Activated T-cell treated with anti-CD3 and anti-CD28 coated beads for 1 hour (primary cell): ENCODE measurements around the gene GNPNAT1.
A peak's percentile ranks its signal among the peaks of the same experiment; 100 is the strongest.
"Not testable (repeated sequence)": the region's sequence is repeated elsewhere in the genome, so short reads cannot be mapped to it uniquely, and the experiment has no call there.

ENCODE experiments used
- DNase-seq: peaks from one replicate; pipeline ENCODE4 v3.0.0-alpha.2; 2020; ENCODE audit warnings: low read depth

GNPNAT1 gene

DNA sequence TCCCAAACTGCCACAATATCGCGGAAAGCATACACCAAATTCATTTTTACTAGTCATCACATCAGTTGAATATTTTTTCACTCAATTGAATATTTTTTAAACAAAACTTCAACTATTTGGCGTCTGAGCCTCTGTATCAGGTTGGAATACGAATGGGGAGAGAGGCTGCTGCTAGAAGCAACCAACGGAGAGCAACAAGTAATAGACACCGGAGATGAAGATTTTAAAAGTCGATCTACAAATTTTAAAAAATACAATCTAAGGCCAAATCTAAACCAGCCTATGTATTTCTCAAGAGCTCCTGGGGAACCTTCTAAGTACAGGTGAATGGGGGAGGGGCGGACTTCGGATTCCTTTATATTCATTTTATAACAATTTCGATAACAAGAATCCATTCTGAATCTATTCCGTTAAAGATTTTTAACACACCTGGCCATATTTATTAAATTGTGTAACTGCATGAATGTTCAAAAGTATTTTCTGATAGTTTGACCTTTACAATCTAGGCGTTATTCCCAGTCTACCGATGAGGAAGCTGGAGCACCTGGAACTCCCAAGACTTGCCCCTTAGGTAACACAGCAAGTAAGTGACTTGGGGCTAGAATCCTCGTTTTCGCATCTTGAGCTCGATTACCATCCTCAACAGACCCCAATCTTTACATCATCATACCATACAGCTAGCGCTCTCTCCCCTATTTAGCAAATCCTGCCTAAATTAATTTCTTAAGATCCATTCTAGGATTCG lies 1.2 kb downstream of the GNPNAT1 start:
- DNase-seq: no peak

DNA sequence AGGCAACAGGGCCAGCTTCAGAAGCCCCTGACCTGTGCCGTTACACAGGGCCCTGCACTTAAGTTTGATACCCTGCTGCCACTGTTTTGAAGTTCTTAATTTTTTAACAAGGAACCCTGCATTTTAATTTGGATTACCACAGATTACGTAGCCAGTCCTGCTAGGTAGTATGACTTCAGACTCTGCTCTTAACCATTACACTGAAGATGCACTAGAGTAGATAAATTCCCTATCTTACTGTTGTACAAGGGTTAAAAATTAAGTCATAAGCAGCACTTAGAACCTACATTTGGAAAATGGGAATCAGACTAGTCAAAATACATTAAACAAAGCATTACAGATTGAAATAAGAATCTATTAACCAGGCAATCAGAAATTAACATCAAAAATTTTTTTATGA lies 2.3 kb downstream of the GNPNAT1 start:
- no peak for DNase-seq

DNA sequence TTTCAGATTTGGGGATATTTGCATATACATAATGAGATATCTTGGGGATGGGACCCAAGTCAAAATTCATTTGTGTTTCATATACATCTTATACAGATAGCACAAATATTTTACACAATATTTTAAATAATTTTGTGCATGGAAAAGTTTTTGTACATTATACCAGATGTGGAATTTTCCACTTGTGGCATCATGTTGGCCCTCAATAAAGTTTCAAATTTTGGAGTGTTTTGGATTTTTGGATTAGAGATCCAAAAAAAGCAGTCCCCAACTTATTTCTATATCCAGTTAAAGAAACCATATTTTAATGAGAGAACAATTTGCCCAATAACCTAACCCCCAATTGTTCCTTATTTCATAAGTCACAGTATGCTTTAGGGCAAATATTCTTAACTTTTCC lies 4.5 kb downstream of the GNPNAT1 start:
- no peak for DNase-seq

DNA sequence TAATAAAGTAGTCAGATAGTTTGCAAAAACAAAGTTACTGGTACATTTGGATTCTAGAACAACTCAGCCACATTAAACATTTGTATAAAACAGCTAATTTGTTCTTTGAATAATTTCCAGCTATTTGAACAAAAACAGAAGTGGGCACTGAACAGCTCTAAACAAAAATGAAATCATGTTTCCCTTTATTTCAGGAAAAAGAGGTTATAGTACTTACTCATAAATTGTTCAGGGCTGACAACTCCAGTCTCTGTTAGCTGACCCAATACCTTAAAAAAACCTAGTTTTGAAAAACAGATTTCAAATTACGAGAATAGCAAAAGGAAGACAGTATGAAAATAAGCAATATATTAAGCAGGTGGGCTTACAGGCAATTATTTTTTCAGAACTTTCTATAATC lies 8.2 kb downstream of the GNPNAT1 start:
- no peak for DNase-seq

DNA sequence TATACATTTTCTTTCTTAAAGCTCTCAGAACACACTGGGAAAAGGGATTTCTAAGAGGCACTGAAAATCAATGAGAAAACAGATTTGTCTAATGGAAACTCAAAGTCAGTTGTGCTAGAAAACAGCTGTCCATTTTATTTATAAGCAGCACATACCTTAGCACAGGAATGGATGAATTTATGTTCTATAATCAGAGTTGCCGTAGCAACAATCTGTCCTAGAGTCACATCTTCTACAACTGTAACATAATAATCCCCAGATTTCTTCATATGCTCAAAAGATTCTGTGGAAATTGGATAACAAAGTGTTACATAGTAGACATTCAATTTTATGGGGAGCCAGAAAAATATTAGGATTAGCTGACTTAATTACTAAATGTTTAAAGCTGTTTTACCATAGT lies 9.8 kb downstream of the GNPNAT1 start:
- DNase-seq: no peak

DNA sequence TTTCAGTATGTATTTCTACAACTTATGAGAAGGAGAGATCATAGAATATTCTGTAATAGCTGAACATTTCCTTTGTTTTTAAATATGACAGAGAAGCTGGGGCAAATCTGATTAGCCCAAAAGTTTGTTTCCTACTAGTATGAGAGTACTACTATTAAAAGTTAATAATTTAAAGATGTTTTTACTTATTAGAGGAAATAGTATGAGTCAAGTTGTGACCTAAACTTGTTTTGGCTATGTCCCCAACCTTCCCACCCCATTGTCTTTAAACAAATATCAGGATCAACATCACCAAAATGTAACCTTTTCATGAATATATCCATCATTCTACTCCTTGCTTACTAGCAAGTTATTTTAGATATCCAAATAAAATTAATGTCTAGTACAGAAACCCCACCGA lies 10.5 kb downstream of the GNPNAT1 start:
- no peak for DNase-seq

DNA sequence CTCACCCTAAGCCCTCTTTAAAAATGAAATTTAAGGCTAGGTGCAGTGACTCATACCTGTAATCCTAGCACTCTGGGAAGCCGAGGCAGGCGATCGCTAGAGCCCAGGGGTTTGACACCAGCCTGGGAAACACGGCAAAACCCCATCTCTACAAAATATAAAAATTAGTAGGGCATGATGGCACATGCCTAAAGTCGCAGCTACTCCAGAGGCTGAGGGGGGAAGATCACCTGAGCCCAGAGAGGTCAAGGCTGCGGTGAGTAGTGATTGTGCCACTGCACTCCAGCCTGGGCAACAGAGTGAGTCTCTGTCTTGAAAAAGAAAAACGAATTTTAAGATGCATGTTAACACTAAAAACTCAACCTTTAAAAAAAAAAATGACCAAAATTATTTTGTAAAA lies 12.7 kb downstream of the GNPNAT1 start:
- no peak for DNase-seq

DNA sequence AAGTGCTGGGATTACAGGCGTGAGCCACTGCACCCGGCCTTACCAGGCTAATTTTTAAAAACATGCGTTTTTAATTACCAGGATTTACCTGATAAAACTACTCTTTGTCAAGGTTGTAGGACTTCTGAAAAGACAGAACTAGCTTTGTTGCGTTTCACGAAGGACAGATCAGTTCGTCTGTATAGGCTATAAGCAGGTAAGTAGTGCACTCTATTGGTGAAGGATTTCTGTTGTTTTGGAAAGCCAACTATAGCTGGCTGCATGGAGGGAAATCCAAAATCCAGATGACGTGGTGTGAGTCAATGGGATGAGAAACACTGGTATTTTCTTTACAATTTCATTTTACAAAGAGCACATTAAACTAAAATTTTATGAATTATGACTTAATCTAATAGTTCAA lies 14.6 kb downstream of the GNPNAT1 start:
- no peak for DNase-seq

DNA sequence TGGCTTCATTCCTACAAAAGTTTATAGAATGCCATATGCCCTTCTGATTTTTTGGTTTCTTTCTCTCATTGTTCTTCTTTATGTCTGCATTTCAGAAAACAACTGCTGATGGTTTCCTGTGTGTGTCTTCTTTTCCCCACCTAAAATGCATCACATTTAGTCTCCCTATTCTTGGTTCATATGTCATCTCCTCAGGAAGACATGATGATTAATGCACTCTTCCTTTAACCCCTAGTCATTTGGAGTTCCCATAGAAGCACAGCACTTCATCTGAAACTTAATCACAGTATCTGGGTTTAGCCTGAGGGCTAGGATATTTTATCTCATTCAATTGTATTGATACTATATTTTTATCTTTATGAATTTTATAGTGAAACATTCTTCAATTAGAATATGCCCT lies 21.5 kb downstream of the GNPNAT1 start:
- no peak for DNase-seq

DNA sequence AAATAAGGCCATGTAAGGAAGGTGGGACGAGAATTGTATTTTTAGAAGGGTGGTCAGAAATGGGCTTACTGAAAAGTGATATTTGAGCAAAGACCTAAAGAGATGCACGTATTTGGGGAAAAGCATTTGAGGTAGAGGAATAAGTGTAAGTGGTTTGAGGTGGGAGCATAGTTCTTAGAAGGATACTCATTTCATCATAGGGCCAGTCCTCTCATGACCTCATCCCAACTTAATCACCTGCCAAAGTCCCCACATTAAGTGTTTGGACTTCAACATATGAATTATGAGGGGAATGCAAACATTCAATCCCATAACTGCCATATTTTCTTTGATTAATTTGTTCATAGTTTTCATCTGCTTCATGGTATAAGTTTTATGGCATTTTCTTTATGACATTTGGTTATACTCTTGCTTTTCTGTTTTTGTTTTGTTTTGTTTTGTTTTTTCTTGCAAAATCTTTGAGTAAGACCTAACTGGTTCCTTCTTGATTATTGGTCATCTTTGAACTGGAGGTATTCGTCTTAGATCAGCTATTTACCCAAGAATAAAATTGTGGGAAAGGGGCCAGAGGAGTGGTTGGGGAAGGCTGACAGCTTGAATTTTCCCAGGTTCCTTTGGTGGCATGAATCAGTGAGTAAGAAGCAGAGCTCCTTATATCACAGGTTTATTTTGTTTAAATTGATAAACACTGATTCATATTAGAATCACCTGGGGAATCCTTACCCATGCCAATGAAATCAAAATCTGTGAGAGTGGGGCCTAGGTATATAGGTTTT lies 24.2 kb downstream of the GNPNAT1 start:
- no peak for DNase-seq

DNA sequence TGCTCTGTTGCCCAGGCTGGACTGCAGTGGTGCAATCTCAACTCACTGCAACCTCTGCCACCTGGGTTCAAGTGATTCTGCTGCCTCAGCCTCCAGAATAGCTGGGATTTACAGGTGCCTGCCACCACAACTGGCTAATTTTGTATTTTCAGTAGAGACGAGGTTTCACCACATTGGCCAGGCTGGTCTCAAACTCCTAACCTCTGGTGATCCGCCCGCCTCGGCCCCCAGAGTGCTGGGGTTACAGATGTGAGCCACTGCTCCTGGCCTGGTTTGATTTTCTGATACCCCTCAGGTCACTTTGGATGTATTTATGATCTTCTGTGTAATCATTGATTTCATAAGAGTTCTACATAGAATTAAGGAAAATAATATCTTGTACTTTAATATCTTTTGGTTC lies 28.5 kb downstream of the GNPNAT1 start:
- not testable (repeated sequence) for DNase-seq

DNA sequence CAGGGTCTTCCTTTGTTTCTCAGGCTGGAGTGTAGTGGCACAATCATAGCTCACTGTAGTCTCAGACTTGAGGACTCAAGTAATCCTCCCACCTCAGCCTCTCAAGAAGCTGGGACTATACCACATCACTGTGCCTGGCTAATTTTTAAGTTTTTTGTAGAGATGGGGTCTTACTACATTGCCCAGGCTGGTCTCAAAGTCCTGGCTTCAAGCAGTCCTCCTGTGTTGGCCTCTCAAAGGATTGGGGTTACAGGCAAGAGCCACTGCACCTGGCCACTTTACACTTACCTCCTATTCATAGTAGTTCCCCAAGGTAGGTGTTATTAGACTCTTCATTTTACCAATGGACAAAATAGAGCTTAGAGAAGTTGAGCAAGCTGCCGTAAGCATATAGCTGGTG lies 32.3 kb downstream of the GNPNAT1 start:
- DNase-seq: no peak

DNA sequence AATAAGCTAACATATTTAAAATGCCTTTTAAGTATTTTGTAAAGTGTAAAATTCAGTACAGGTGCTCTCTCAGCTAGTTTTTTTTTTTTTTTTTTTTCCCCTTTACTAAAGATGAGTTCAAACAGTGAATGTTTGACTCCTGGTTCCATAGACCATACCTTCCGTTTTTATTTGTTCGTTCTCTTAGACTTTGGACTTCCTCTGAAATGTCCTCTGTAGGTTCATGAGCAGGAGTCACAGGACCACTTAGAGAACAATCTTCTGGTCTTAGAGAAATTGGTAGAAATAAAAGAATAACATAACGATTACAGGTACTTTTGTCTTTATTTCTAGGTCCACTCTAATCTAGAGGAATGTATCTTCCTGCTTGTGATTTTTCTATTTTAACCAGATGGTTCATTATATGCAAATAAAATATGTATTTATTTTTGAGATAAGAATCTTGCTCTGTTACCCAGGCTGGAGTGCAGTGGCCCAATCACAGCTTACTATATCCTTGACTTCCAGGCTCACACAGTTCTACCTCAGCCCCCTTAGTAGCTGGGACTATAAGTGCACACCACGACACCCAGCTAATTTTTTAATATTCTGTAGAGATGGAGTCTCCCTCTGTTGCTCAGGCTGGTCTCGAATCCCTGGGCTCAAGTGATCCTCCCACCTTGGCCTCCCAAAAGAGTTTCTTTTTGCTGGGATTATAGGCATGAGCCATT lies 35.6 kb downstream of the GNPNAT1 start:
- DNase-seq: no peak

DNA sequence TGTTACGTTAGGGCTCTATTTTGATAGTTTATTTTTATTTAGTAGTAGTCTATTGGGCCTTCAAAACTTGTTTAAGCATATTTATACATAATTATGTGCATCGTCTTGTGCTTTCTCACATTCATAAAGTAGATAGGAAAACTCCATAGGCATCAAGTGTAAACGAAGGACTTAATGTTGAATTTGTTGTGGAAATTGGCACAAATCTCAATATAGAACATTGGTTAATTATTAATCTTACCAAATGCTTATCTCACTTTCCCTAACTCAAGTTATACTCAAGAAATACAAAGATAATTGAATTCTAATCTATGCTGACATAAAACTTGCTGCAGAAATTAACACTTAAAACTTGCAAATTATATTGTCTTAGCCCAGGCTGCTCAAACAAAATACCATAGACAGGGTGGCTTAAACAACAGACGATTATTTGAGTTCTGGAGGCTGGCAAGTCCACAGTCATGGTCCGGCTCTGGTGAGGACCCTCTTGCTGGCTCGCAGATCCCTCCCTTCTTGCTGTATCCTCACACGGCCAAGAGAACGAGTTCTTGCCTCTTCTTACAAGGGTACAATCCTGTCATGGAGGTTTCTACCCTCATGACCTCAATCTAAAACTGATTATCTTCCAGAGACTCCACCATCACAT lies 42.6 kb downstream of the GNPNAT1 start:
- no peak for DNase-seq

DNA sequence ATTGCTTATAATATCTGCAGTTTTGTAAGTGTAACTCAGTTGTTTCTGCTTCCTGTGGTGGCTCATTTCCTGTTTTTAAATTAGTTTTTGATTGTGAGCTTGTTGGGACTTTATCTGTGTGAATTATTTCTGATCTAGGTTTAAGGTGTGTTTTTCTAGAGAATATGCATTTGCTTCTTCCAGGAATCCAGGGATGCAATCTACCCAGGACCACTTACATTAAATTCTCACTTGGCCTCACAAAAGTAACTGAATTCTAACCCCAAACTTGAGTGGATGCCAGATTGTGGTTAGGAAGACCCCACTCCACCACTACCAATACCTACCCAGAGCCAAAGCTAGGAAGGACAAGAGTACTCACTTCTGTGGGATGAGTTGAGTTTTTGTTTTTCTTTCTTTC lies 49.5 kb downstream of the GNPNAT1 start:
- no peak for DNase-seq

DNA sequence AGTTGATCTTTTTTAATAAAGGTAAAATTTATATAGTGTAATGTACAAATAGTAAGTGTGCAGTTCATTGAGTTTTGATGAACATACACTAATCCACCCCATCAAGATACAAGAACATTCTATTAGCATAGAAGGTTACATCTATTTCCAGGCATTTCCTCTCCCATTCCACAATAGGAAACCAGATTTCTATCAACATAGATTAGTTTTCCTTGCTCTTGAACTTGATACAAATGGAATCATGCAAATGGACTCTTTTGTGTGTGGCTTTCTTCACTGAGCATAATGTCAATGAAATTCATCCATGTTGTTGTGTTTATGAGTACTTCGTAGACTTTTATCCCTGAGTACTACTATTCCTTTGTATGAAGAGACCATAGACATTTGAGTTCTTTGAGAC lies 50.7 kb downstream of the GNPNAT1 start:
- DNase-seq: no peak

DNA sequence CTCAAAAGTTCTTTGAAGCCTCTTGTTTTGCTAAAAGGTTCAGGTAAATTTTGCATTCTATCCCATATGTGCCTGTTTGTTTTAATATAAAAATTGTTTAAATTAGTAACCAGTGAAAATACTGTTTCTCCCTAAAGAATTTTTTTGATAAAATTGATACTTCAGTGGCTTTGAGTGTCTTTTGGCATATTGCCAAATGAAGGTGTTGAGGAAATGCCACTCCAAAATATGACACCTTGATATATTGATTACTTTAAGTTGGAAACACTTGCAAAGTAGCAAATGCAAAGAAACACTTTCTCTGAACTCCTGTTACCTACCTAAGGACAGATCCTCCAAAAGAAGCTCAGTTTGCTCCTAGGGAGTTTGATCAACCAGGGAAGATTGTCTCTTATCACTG lies 53.0 kb downstream of the GNPNAT1 start:
- no peak for DNase-seq

DNA sequence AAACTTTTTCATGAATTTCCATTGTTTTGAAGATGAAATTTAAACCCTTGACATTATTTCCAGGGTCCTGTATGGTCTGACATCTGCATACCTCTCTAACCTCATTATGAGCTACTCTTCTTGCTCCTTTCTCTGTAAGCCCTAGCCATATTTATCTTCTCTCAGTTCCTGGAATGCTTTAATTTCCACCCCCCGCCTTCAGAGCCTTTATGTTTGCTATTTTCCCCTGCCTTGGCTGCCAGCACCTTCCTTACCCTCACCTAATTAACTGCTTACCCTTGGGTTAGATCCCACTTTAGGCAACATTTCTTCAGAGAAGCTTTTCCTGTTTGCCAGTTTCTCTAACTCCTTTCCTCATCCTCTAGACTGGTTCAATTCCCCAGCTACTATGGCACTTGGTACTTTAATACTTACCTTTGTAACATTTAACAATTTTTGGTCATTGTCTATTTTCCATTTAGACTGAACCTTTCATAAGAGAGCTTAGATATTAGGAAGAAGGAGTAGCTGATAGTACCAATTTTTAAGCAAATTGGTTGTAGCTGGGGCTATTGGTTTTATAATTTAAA lies 55.4 kb downstream of the GNPNAT1 start:
- DNase-seq: no peak

DNA sequence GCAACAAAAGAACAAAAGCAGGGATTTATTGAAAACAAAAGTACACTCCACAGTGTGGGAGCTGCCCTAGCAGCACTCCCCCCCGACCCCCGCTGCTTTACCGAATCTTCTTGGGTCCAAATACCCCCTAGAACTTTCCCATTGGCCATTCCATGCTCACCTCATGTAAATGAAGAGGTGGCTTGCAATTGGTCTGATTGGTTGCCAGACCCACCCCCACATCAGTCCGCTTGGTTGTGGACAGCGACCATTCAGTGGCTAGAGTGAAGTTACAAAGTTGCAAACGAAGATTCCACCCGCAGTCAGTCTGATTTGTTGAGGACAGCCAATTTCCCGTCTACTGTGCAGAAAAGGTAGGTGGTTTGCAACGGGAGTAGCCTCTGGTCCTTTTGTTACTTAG lies 57.6 kb downstream of the GNPNAT1 start:
- DNase-seq: no peak

DNA sequence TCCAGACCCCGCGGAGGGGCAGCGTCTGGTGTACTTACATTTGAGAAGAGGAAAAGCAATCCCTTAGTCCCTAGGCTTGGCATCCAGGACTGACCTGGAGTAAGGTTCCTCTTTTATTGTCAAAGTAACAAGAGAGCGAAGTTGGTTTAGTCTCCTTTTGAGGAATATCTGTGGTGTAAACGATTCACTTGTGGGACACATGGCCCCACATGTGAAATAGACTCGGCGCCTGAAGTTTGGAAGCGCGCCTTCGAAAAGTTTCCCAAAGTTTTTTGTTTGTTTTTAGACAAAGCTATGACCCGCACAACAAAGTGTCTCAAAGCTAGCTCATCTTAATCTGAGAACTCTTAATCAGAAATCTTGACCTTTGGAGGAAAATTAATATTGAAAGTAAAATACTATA lies 60.7 kb downstream of the GNPNAT1 start:
- no peak for DNase-seq

DNA sequence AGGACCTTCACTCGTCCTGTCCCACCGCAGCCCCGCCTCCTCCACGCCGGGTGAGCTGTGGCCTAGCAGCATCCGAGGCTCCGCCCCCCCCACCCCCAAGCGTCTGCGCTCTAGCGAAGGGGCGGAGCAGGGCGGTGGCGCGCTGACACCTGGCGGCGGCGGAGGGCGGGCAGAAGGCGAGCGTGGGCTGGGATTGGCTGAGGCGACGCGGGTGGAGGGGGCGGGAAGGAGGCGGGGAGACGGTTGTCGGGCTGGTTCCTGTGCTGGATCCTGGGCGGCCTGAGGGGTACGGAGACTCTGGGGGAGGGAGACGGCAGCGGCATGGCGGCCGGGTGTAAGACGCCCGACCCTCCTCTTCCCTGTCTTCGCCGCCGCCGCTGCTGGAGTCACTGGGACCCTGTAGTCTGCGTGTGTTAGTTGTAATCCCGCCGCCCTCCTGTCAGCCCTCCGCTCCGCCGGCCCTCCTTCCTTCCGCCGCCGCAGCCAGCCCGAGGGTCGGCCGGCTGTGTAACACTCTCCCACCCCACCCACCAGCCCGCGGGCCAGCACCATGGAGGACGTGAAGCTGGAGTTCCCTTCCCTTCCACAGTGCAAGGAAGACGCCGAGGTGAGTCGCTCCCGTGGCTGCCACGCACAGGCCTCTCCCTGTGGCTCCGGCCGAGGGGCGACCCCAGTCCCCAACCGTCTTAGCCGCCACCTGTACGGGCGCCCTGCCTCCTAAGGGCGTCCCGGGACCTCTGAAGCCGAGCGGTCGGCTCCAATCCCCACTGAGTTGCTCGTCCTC lies 61.3 kb downstream of the GNPNAT1 start, which contains the start of gene STYX:
Gene STYX (plus strand): TSS at position 242 of the 784 bp plus-strand sequence. CDS start 309 bp downstream, at position 551.
- DNase-seq: peak; percentile 97
